ENCODE measurements around the gene GPNMB. TPM values are rescaled to one million over a fixed set of nuclear protein-coding genes. Genes with fewer than 3 reads are reported as not detected.

GPNMB gene
- total RNA-seq, 6 experiments from 2014 or later: 19.3 to 48.8 (median 44.1) TPM

GRCh38 chr7:23277359-23277989 lies 30.9 kb downstream of the GPNMB start:
- Mint-ChIP-seq H3K27ac (no peak overlapping the region), H3K27me3 (ENCODE audit: insufficient read depth) (no peaks in the 10 kb centered on the region), H3K9me3 (no peaks in the 10 kb centered on the region), H3K4me3 (no peak overlapping the region), H3K36me3 (ENCODE audit: low read depth) (no peaks in the 10 kb centered on the region), H3K4me1 (ENCODE audit: low read depth) (peaks cover 11% of the 10 kb centered on the region)
- peak; percentile 63 for DNase-seq
- peak; percentile 85 for TF ChIP-seq CTCF (IDR thresholded peaks at IDR 0.05)

GRCh38 chr7:23279819-23280525 lies 33.4 kb downstream of the GPNMB start:
- H3K4me1 Mint-ChIP-seq (ENCODE audit: low read depth): no peaks in the 10 kb centered on the region
- H3K4me3 Mint-ChIP-seq: no peak overlapping the region
- DNase-seq: no peak
- H3K36me3 Mint-ChIP-seq (ENCODE audit: low read depth): no peaks in the 10 kb centered on the region
- no peaks in the 10 kb centered on the region for H3K27me3 Mint-ChIP-seq (ENCODE audit: insufficient read depth)
- no peak overlapping the region for H3K27ac Mint-ChIP-seq
- no peaks in the 10 kb centered on the region for H3K9me3 Mint-ChIP-seq
- TF ChIP-seq CTCF (IDR thresholded peaks at IDR 0.05): no peak

GRCh38 chr7:23283086-23283485 lies 36.5 kb downstream of the GPNMB start:
- H3K27ac Mint-ChIP-seq: no peak overlapping the region
- no peaks in the 10 kb centered on the region for H3K36me3 Mint-ChIP-seq (ENCODE audit: low read depth)
- H3K9me3 Mint-ChIP-seq: no peaks in the 10 kb centered on the region
- H3K27me3 Mint-ChIP-seq (ENCODE audit: insufficient read depth): 0 out of 2 replicates have a peak, but pooled peaks cover 2% of the 10 kb centered on the region
- no peak overlapping the region for H3K4me3 Mint-ChIP-seq
- no peak for TF ChIP-seq CTCF (IDR thresholded peaks at IDR 0.05)
- peaks cover 6% of the 10 kb centered on the region; the same call in 1 of the 2 replicates for H3K4me1 Mint-ChIP-seq (ENCODE audit: low read depth)
- no peak for DNase-seq

- Mint-ChIP-seq H3K4me3 (no peak overlapping the region), H3K36me3 (ENCODE audit: low read depth) (no peaks in the 10 kb centered on the region), H3K4me1 (ENCODE audit: low read depth) (peaks cover 6% of the 10 kb centered on the region; the same call in 1 of the 2 replicates), H3K27ac (no peak overlapping the region), H3K27me3 (ENCODE audit: insufficient read depth) (0 out of 2 replicates have a peak, but pooled peaks cover 2% of the 10 kb centered on the region), H3K9me3 (no peaks in the 10 kb centered on the region)
- DNase-seq: no peak
- no peak for TF ChIP-seq CTCF (IDR thresholded peaks at IDR 0.05)
Measured at GRCh38 chr7:23284871-23285270, 38.3 kb downstream of the GPNMB start.

GRCh38 chr7:23285657-23286646 lies 39.4 kb downstream of the GPNMB start:
- Mint-ChIP-seq H3K9me3 (no peaks in the 10 kb centered on the region), H3K27me3 (ENCODE audit: insufficient read depth) (0 out of 2 replicates have a peak, but pooled peaks cover 2% of the 10 kb centered on the region), H3K27ac (no peak overlapping the region), H3K4me1 (ENCODE audit: low read depth) (peaks cover 6% of the 10 kb centered on the region; the same call in 1 of the 2 replicates), H3K36me3 (ENCODE audit: low read depth) (no peaks in the 10 kb centered on the region), H3K4me3 (no peak overlapping the region)
- DNase-seq: no peak
- TF ChIP-seq CTCF (IDR thresholded peaks at IDR 0.05): no peak

All from HFFc6 (cell line).